Panc1 (cell line): ENCODE results near the gene MOXD1. TPM values are rescaled to one million over a fixed set of nuclear protein-coding genes. Genes with fewer than 3 reads are reported as not detected.

Experiments
- ATAC-seq: fragments of 200-7000 bp; cut with Tn5 transposase; 2 replicates; pipeline ENCODE4 v1.9.1; 2020; ENCODE audit warnings: mild to moderate bottlenecking, moderate library complexity
- BruUV-seq: library from RNA; stranded (reverse); fragments of 400-500 nt; replicated peaks from 2 replicates; lab custom pipeline; 2021; lab: Mats Ljungman, UMichigan
- CTCF ChIA-PET: fragments of 300-600 bp; sonication (Branson Sonifier 250); formaldehyde crosslinking; loops from one replicate; lab custom pipeline; 2022; ENCODE audit warnings: antibody characterized with exemption; lab: Charles Lee
- POLR2A ChIA-PET: fragments of 300-600 bp; sonication (Branson Sonifier 250); formaldehyde crosslinking; loops from one replicate; lab custom pipeline; 2022; ENCODE audit warnings: antibody characterized with exemption; lab: Charles Lee
- DNase-seq: peaks from one replicate; pipeline ENCODE4 v3.0.0-alpha.2; 2010; ENCODE audit warnings: low read depth, low spot score
- H3K27ac ChIP-seq: 2 replicates; pipeline ENCODE4 v1.5.1; 2011; ENCODE audit warnings: mild to moderate bottlenecking, low read length, inconsistent platforms
- H3K27me3 ChIP-seq: fragments of 200-500 bp; sonication (Bioruptor generic); 2 replicates; pipeline ENCODE4 v1.6.0; 2014; ENCODE audit warnings: low read length, inconsistent platforms; ENCODE audit not compliant: control insufficient read depth, insufficient read depth
- H3K36me3 ChIP-seq: fragments of 200-500 bp; sonication (Bioruptor generic); 2 replicates; pipeline ENCODE4 v1.5.1; 2014; ENCODE audit warnings: inconsistent platforms, mild to moderate bottlenecking, low read length, moderate library complexity; ENCODE audit not compliant: control insufficient read depth, insufficient read depth
- H3K4me1 ChIP-seq: 2 replicates; pipeline ENCODE4 v1.5.1; 2011; ENCODE audit warnings: inconsistent platforms, mild to moderate bottlenecking, low read length, moderate library complexity; ENCODE audit not compliant: control insufficient read depth, insufficient read depth
- H3K4me3 ChIP-seq, 2 experiments: 2 replicates each; pipeline ENCODE4 v1.5.1; 2011 to 2012; ENCODE audit warnings: low read depth in 2 of 2, low read length in 2 of 2, mild to moderate bottlenecking in 2 of 2, inconsistent platforms in 1 of 2, moderate library complexity in 1 of 2
- H3K9me3 ChIP-seq: fragments of 200-500 bp; sonication (Bioruptor generic); 2 replicates; pipeline ENCODE4 v1.5.1; 2014; ENCODE audit warnings: low read depth, mild to moderate bottlenecking, inconsistent platforms, low read length, moderate library complexity; ENCODE audit not compliant: control insufficient read depth, insufficient read depth
- CTCF ChIP-seq: fragments of 450-650 bp; IDR thresholded peaks from 2 replicates; pipeline ENCODE4 v1.5.1; 2017; ENCODE audit warnings: mild to moderate bottlenecking
- POLR2AphosphoS5 ChIP-seq: IDR thresholded peaks from 2 replicates; pipeline ENCODE4 v1.6.1; 2012; ENCODE audit warnings: mild to moderate bottlenecking, low read depth, low read length, moderate library complexity
- REST ChIP-seq, 2 experiments: IDR thresholded peaks; 2 replicates each; pipeline ENCODE4 v1.6.1; 2011 to 2012; ENCODE audit warnings: low read depth in 2 of 2, control low read depth in 1 of 2, low read length in 1 of 2, mild to moderate bottlenecking in 1 of 2, moderate library complexity in 1 of 2; ENCODE audit not compliant: insufficient read depth in 1 of 2
- SIN3A ChIP-seq: IDR thresholded peaks from 2 replicates; pipeline ENCODE4 v1.6.1; 2012; ENCODE audit warnings: low read depth, mild to moderate bottlenecking, low read length, moderate library complexity, borderline replicate concordance; ENCODE audit not compliant: insufficient read depth
- TCF7L2 ChIP-seq: IDR thresholded peaks from 2 replicates; pipeline ENCODE4 v1.6.1; 2011; ENCODE audit warnings: mild to moderate bottlenecking, low read depth, low read length, inconsistent platforms
- in situ Hi-C: cut with HindIII; loops from 2 replicates; pipeline ENCODE4 v1.10.0; 2016; ENCODE audit warnings: low sequenced_read_pairs, low pct_unique_long_range_greater_than_20kb
- intact Hi-C: fragments of 100-400 bp; cut with micrococcal nuclease; formaldehyde crosslinking; loops from one replicate; pipeline ENCODE4 v1.10.0; 2022; ENCODE audit not compliant: unreplicated experiment
- total RNA-seq: library from RNA; stranded (reverse); gene quantifications from one replicate; pipeline ENCODE4 v1.2.1, GENCODE V29; 2021; ENCODE audit not compliant: unreplicated experiment

The MOXD1 gene
- total RNA-seq, 1 experiment from 2014 or later: 0.21 TPM

- Histone ChIP-seq H3K4me3 (no peak overlapping the region), H3K4me1 (no peaks in the 10 kb centered on the region), H3K36me3 (no peaks in the 10 kb centered on the region), H3K27ac (no peak overlapping the region), H3K9me3 (no peaks in the 10 kb centered on the region), H3K27me3 (peaks cover 2% of the 10 kb centered on the region; the same call in 1 of the 2 replicates)
- DNase-seq (no peak), ATAC-seq (no peak)
- ChIA-PET POLR2A (no interaction called here), CTCF (no interaction called here)
- TF ChIP-seq POLR2AphosphoS5 (no peak), TCF7L2 (no peak)
- in situ Hi-C loops (no loop called here), intact Hi-C loops (no loop called here)
- BruUV-seq: no TSS peak
Measured at GRCh38 chr6:132414761-132415160, 13.5 kb upstream of the MOXD1 start.

GRCh38 chr6:132414322-132414721, 13.0 kb upstream of the MOXD1 start:
- H3K4me1 ChIP-seq: no peaks in the 10 kb centered on the region
- ATAC-seq: no peak
- POLR2A ChIA-PET: no interaction called here
- in situ Hi-C loops: no loop called here
- intact Hi-C loops: no loop called here
- H3K4me3 ChIP-seq: no peak overlapping the region
- peaks cover 2% of the 10 kb centered on the region; the same call in 1 of the 2 replicates for H3K27me3 ChIP-seq
- no TSS peak for BruUV-seq
- TF ChIP-seq REST (IDR thresholded peaks at IDR 0.05; ENCODE audit: insufficient read depth in 1 of 2, low read depth in 2 of 2, low read length in 1 of 2): no peak
- no peak for TF ChIP-seq POLR2AphosphoS5
- TF ChIP-seq TCF7L2: no peak
- no peak for TF ChIP-seq CTCF
- TF ChIP-seq SIN3A: no peak
- no peaks in the 10 kb centered on the region for H3K36me3 ChIP-seq
- no peaks in the 10 kb centered on the region for H3K9me3 ChIP-seq
- DNase-seq: no peak
- no peak overlapping the region for H3K27ac ChIP-seq
- CTCF ChIA-PET: no interaction called here

GRCh38 chr6:132413499-132413802, 12.2 kb upstream of the MOXD1 start:
- H3K4me3 ChIP-seq: no peak overlapping the region
- H3K36me3 ChIP-seq: no peaks in the 10 kb centered on the region
- in situ Hi-C loops: no loop called here
- no peak for TF ChIP-seq SIN3A
- TF ChIP-seq CTCF: no peak
- no peak for TF ChIP-seq TCF7L2
- TF ChIP-seq REST (IDR thresholded peaks at IDR 0.05; ENCODE audit: insufficient read depth in 1 of 2, low read depth in 2 of 2, low read length in 1 of 2): no peak
- no peak for TF ChIP-seq POLR2AphosphoS5
- BruUV-seq: no TSS peak
- H3K27me3 ChIP-seq: peaks cover 2% of the 10 kb centered on the region; the same call in 1 of the 2 replicates
- ATAC-seq (no peak), DNase-seq (no peak)
- H3K4me1 ChIP-seq: no peaks in the 10 kb centered on the region
- H3K27ac ChIP-seq: no peak overlapping the region
- no peaks in the 10 kb centered on the region for H3K9me3 ChIP-seq
- POLR2A ChIA-PET: no interaction called here
- CTCF ChIA-PET: no interaction called here
- intact Hi-C loops: no loop called here
